ENCODE results near the gene ST3GAL3. TPM values are rescaled to one million over a fixed set of nuclear protein-coding genes. Genes with fewer than 3 reads are reported as not detected.

ST3GAL3 gene
- total and polyA plus RNA-seq, 10 of the 15 experiments (the other 5 are each of a cell fraction or from before 2014, with no cell fraction given) = 1.2 to 19.3 (median 11.0) TPM

GRCh38 chr1:43842175-43842498 is 134.8 kb downstream of the ST3GAL3 start:
- 100% methylated on average over 2 of the region's 2 CpGs for WGBS (ENCODE audit: insufficient coverage, insufficient replicate concordance, low lambda C conversion rate, missing lambda C conversion rate)
- BruUV-seq (replicated peaks) = no TSS peak
- Histone ChIP-seq H4K20me1 (ENCODE audit: control insufficient read depth, insufficient read depth) (no peaks in the 10 kb centered on the region), H3K27ac (ENCODE audit: control insufficient read depth, insufficient read depth) (no peak overlapping the region), H3K79me2 (ENCODE audit: control insufficient read depth, insufficient read depth, low read length) (no peaks in the 10 kb centered on the region), H3K9me3 (replicated peaks; ENCODE audit: control insufficient read depth, insufficient read depth, low read length) (peaks cover 2% of the 10 kb centered on the region; the same call in 2 of the 3 replicates), H3K9ac (ENCODE audit: control insufficient read depth, insufficient read depth, low read length) (no peak overlapping the region), H3K4me2 (ENCODE audit: control insufficient read depth, insufficient read depth) (no peak overlapping the region), H3K27me3 (replicated peaks in 1 of 2; ENCODE audit: control insufficient read depth in 2 of 2, insufficient read depth in 2 of 2, low read length in 1 of 2) (no peaks in the 10 kb centered on the region), H3K4me1 (ENCODE audit: control insufficient read depth, insufficient read depth, low read length) (peaks cover 15% of the 10 kb centered on the region), H3K36me3 (ENCODE audit: control insufficient read depth in 2 of 2, insufficient read depth in 2 of 2, low read length in 1 of 2) (peaks cover 0 to 9% of the 10 kb centered on the region in 2 experiments; a peak in 2 of 4 replicates), H3K4me3 (no peak overlapping the region), H2AFZ (ENCODE audit: control insufficient read depth, low read depth, low read length) (no peak overlapping the region)
- in situ Hi-C loops (cut with MboI) (no loop called here), intact Hi-C loops (cut with micrococcal nuclease; ENCODE audit: unreplicated experiment) (no loop called here)
- ATAC-seq = no peak
- no peak for FAIRE-seq
- SMC1A ChIA-PET (ENCODE audit: uncharacterized antibody, unreplicated experiment) = no interaction called here
- no peak for DNase-seq (ENCODE audit: low read depth, low spot score)
- CTCF ChIA-PET = no interaction called here
- no peak for TF ChIP-seq POU2F2 (IDR thresholded peaks at IDR 0.05; ENCODE audit: borderline replicate concordance, low read depth, low read length)
- no peak for TF ChIP-seq NBN (IDR thresholded peaks at IDR 0.05)
- TF ChIP-seq, protein P1, sequence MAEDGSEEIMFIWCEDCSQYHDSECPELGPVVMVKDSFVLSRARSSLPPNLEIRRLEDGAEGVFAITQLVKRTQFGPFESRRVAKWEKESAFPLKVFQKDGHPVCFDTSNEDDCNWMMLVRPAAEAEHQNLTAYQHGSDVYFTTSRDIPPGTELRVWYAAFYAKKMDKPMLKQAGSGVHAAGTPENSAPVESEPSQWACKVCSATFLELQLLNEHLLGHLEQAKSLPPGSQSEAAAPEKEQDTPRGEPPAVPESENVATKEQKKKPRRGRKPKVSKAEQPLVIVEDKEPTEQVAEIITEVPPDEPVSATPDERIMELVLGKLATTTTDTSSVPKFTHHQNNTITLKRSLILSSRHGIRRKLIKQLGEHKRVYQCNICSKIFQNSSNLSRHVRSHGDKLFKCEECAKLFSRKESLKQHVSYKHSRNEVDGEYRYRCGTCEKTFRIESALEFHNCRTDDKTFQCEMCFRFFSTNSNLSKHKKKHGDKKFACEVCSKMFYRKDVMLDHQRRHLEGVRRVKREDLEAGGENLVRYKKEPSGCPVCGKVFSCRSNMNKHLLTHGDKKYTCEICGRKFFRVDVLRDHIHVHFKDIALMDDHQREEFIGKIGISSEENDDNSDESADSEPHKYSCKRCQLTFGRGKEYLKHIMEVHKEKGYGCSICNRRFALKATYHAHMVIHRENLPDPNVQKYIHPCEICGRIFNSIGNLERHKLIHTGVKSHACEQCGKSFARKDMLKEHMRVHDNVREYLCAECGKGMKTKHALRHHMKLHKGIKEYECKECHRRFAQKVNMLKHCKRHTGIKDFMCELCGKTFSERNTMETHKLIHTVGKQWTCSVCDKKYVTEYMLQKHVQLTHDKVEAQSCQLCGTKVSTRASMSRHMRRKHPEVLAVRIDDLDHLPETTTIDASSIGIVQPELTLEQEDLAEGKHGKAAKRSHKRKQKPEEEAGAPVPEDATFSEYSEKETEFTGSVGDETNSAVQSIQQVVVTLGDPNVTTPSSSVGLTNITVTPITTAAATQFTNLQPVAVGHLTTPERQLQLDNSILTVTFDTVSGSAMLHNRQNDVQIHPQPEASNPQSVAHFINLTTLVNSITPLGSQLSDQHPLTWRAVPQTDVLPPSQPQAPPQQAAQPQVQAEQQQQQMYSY (CRISPR knock-in tag; IDR thresholded peaks at IDR 0.05) = no peak
- TF ChIP-seq IRF4 (IDR thresholded peaks at IDR 0.05; ENCODE audit: low read depth, low read length) = no peak
- no peak for TF ChIP-seq ZBED1 (IDR thresholded peaks at IDR 0.05; ENCODE audit: borderline replicate concordance)
- no peak for TF ChIP-seq ZBTB33 (IDR thresholded peaks at IDR 0.05)
- RAD21 ChIA-PET (ENCODE audit: unreplicated experiment) = interaction anchor here (1.0 kb wide), 1 partner anchor 92 kb away, joined by 4 read pairs; no protein-coding TSS in a partner anchor
- POLR2A ChIA-PET = interaction anchor here (0.7 to 1.5 kb wide), 2 partner anchors 10 to 73 kb away, joined by 3 read pairs; no protein-coding TSS in a partner anchor

All from GM12878 (cell line).